Testis (tissue), 2 donors: ENCODE results near the gene IRGC.

ENCODE experiments used
- CTCF ChIP-seq, 3 experiments: fragments of 450-650 bp in 2 of 3; fragments of 200-600 bp in 1 of 3; sonication (generic) in 1 of 3; IDR thresholded peaks; one replicate each; pipeline ENCODE4 v1.5.1; 2016 to 2019; ENCODE audit warnings: antibody characterized with exemption in 3 of 3, mild to moderate bottlenecking in 2 of 3, moderate library complexity in 1 of 3
- POLR2A ChIP-seq: fragments of 450-650 bp; IDR thresholded peaks from one replicate; pipeline ENCODE4 v1.6.1; 2017; ENCODE audit warnings: antibody characterized with exemption, mild to moderate bottlenecking, moderate library complexity

GRCh38 chr19:43708716-43709115 lies 7.2 kb upstream of the IRGC start:
- TF ChIP-seq CTCF (IDR thresholded peaks at IDR 0.05), result no peak
- no peak for TF ChIP-seq POLR2A
